Inflammatory macrophage (primary cell): ENCODE data around the gene COL23A1.
"Not testable (repeated sequence)": the region's sequence is repeated elsewhere in the genome, so short reads cannot be mapped to it uniquely, and the experiment has no call there.

Source experiments
- DNase-seq, 2 donors: peaks; one replicate each; pipeline ENCODE4 v3.0.0-alpha.2; 2020 to 2022

COL23A1 gene

GRCh38 chr5:178504340-178504960, 85.7 kb downstream of the COL23A1 start:
- no peak for DNase-seq

DNA sequence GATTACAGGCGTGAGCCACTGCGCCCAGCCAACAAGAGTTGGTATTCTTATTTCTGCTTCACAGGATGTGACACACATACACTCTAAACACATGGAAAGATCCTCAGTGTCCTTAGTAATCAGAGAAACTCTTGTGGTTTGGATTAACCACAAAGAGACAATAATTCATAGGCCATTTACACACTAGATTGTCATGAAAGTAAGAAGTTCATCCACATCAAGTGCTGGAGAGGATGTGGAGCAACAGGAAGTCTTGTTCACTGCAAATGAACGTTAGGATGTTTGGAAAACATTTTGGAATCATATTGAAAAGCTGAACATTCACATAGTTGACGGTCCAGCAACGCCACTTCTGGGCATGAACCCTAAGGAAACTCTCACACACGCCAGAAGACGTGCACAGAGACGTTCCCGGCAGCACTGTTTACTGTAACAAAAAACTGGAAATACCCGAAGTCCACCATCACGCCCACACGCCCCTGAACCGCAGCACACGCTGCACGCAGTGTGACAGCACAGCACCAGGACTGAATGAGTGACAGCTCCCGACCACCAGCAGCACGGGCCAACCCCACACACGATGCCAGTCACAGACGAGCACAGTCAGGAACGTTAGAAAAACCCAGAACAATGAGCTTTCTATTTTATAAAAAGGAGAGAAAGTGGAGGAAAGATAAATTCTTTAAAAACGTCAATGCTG, 87.6 kb downstream of the COL23A1 start:
- no peak for DNase-seq

DNA sequence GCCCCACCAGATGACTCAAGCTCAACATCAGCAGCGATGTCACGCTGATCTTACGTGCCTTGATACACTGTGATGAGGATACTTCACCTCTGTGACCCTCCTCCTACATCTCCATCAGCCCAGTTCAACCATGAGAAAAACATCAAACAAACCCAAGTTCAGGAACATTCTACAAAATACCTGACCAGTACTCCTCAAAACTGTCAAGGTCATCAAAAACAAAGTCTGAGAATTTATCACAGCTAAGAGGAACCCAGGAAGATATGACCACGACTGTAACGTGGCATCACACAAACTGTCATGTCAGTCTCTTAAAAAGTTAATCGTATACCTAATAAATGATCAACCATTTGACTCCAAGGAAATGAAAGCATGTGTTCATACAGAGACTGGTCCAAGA, 90.8 kb downstream of the COL23A1 start:
- DNase-seq = peak in 1 of 2 donors; percentile 34

GRCh38 chr5:178496642-178497041, 93.6 kb downstream of the COL23A1 start:
- DNase-seq = peak; percentile 84 to 86

GRCh38 chr5:178496214-178496613, 94.0 kb downstream of the COL23A1 start:
- no peak for DNase-seq

- peak; percentile 55 to 65 for DNase-seq
Observed at GRCh38 chr5:178495706-178496105, 94.5 kb downstream of the COL23A1 start.

DNA sequence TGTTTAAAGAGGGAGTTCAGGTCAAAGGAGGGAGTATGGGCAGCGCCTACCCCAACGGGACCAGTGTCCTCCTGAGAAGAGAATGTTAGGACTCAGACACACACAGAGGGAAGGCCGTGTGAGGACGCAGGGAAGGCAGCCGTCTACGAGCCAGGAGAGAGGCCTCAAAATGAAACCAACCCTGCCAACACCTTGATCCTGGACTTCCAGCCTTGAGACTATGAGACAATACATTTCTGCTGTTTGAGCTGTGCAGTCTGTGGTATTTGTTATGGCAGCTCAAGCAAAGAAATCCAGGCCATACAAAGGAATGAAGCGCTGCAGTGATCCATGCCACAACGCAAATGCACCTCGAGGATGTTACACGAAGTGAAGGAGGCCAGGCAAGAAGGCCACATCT, 97.9 kb downstream of the COL23A1 start:
- no peak for DNase-seq

- peak; percentile 90 to 96 for DNase-seq
Observed at GRCh38 chr5:178490935-178491652, 99.1 kb downstream of the COL23A1 start.

- DNase-seq = peak; percentile 41 to 75
Observed at GRCh38 chr5:178489271-178489976, 100.8 kb downstream of the COL23A1 start.

GRCh38 chr5:178488696-178489095, 101.5 kb downstream of the COL23A1 start:
- DNase-seq = no peak

- DNase-seq = no peak
Observed at GRCh38 chr5:178487911-178488600, 102.1 kb downstream of the COL23A1 start.

DNA sequence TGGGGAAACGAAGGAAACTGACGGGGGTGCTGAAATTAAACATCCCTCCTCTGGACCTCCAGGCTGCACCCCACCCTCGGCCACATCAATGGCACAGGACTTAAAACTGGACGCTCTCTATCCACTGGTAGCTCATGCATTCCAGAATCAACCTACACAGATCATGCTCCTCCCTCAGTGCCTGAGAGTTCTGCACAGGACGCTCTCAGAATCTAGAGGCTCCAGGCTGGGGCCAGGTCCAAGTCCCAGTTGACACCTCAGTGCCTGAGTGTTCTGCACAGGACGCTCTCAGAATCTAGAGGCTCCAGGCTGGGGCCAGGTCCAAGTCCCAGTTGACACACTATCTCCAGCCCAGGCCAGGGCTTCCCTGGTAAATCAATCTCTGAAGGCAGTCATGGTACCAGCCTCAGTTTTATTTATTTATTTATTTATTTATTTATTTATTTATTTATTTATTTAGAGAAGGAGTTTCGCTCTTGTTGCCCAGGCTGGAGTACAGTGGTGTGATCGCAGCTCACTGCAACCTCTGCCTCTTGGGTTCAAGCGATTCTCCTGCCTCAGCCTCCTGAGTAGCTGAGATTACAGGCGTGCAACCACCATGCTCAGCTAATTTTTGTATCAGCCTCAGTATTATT, 103.2 kb downstream of the COL23A1 start:
- DNase-seq = not testable (repeated sequence)

GRCh38 chr5:178486239-178486641, 104.0 kb downstream of the COL23A1 start:
- DNase-seq = peak; percentile 34 to 63

DNA sequence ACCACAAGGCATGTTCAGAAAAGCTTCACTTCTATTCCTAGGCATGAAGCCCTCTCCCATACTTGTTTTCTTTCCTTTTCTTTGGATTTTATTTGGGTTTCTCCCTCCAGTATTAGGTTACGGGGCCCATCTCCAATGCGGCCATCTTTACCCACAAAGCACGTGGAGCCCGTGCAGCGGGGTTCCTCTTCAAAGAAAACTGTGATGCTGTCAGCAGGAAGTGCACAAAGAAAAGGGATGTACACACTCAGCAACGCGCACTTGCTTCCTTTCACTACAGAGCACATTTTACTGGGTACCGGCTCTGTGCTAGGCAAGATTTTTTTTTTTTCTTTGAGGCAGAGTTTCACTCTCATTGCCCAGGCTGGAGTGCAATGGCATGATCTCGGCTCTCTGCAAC, 106.6 kb downstream of the COL23A1 start:
- DNase-seq = peak; percentile 85 to 86

DNA sequence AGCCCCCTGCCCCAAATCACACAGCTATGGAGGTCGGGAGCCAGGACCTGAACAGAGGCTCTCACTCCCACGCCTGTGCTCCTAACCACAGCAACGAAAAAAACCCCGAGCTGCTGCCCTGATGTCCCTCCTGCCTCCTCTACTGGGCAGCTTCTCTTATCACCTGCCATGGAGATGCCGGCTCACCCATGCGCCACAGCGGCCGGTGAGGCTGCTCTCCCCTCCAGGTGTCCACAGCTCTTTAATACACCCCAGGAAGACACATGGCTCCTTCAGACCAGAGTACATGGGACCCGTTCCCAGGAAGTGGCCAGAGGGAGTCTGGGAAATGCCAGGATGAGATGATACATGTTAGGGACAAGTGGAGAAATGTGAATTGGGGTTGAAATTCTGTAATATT, 110.9 kb downstream of the COL23A1 start:
- no peak for DNase-seq

- no peak for DNase-seq
Observed at GRCh38 chr5:178478370-178478769, 111.8 kb downstream of the COL23A1 start.

DNA sequence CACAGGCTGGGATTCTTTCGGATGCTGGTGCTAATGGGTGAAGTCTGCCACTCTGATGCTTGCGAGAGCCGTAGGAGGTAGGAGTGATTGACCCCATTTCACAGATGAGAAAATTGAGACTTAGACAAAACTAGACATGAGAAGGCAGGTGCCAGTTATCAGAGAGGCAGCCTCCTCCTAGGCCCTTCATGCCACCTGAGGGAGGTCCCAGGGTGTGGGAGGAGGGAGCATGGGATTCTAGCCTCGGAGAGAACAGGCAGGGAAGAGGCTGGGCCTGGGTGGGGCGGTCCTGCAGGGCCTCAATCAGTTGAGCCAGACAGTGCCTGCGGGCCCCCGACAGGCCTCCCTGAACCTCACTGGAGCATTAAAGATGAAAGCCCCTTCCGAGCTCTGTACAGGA, 112.4 kb downstream of the COL23A1 start:
- no peak for DNase-seq

- peak; percentile 77 to 90 for DNase-seq
Observed at GRCh38 chr5:178476972-178477754, 113.0 kb downstream of the COL23A1 start.

DNA sequence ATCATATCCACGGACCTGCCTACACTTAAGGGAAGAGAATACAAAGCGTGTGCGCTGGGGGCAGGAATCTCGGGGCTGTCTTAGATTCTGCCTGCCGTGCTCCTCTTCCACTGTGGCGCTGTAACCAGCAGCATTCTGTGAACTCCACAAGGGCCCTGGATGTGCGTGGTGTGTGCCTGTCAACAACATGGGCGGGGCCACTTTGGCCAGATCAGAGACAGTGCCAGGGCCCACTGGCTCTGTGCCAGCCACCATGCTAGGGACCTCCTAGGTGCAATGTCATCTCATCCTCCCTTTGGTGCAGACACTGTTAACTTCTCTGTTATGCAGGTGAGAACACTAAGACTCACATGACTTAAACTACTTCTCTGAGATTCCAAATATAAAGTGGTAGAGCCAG, 113.7 kb downstream of the COL23A1 start:
- no peak for DNase-seq

- DNase-seq = peak; percentile 44 to 48
Observed at GRCh38 chr5:178475422-178475821, 114.8 kb downstream of the COL23A1 start.

DNA sequence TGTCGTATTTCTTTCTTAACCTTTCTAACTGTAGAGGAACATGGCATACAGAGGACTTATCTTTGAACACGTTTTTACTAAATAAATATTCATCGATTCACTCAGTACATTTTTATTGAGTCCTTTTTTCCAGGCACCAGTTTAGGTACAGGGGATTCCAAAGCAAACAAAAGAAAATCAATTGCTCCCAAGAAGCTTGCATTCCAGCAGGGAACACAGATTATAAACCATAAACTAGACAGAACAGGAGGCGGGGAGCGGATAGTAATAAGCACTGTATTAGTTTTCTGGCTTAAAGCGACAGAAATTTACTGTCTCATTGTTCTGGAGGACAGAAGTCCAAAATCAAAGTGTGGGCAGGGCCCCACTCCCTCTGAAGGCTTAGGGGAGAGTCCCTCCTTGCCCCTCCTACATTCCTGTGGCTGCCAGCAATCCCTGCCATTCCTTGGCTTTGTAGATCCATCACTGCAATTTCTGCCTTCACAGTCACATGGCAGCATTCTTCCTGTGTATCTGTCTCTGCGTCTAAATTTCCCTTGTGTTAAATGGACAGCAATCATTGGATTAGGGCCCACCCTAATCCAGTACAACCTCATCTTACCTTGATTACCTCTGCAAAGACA, 115.5 kb downstream of the COL23A1 start:
- DNase-seq = no peak
